NCI-H1048 (cell line): ENCODE results near the gene ATXN7L3.

Experiments
- DNase-seq: peaks from one replicate; lab custom pipeline; 2025; lab: John Stamatoyannopoulos, UW

The ATXN7L3 gene

DNA sequence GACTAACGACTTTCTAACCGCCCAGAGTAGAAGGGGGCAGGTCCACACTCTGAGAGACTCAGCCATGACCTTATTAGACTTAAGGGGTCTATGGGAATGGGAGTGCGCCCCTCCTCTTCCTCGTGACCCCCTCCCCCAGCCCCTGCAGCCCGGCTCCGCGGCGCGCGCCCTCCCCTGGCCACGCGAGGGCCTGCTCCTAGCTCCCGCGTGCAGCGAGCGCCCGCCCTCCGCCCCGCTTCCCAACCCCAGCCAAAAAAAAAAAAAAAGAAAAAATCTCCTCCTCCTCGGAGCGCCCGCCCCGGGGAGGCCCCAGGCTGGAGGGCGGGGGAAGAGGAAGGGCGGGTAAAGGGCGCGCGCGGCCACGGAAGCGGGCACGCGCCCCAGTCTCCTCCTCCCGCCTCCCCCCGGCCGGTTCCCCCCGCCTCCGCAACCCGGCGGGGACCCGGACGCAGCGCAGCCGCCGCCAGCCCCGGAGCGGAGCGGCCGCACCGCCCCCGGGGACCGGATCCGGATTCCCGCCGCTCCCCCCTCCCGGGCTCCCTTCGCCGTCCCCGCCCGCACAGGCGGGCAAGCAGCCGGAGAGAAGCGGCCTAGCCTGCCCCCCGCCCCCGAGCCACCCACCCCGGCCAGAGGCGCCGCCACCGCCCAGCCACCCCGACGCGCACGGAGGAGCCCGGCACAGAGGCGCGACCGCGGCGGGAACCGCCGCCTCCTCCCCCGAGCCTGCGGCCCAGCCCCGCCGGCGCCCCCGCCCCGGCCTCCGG is 18.8 kb upstream of the ATXN7L3 start:
- DNase-seq = peak; percentile 75

DNA sequence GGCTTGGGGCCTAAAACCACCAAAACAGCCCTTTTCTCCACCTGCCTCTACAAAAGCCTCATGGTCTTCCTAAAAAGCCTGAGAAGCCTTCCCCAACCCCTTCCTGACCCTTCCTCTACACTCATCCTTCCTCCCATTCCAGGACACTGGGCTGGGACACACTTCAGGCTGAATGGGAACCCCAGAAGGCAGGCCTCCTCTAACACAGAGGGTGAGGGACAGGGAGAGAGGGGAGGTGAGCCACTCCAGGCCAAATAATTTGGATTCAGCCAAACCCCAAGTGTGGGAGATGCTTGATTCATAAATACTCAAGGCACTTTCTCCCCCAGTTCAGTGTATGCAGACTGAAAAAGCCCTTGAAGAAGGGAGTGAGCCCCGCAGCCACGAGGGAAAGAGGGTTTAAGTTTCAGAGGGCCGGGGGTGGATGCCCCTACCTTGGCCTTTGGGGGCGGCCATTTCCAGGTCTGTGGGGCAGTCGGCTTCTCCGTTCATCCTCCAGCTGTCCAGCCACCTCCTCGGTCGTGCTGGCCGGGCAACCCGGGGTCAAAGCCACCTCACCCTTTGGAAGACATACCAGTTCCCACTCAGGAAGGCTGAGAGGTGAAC is 18.2 kb upstream of the ATXN7L3 start:
- no peak for DNase-seq

DNA sequence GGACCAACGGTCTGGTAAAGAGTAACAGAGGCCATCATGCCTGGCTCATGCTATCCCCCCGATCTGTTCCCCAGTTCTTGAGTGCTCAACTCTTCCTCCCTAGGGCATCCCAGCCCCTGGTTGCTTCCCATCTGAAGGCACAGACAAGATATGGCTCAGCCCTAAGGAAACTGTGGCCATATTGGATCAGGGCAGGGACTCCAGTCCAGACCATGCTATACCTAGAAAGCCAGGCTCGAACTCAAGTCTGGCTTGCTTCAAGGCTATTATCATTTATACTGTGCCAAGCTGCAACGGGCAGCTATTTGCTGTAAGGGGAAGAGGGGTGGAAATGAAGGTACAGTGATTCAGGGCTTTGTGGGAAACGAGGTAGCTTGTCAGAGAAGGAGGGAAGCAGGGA is 17.0 kb upstream of the ATXN7L3 start:
- no peak for DNase-seq

DNA sequence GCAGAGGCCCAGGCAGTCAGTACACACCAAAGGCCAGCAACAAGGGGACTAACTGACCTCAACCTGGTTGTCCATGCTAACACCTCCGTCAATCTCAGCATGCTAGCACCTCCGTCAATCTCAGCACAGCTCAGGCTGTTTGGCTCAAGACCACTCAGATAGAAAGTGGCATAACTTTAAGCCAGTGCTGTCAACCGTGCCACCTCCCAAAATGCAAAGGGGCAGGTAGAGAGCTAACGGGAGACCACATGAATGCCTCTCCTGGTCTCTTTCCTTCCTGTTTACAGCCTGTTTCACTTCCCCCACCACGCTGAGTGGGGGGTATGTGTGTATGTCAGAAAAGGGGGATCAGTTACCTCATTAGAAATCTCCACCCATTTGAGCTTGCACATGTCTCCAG is 16.5 kb upstream of the ATXN7L3 start:
- no peak for DNase-seq

DNA sequence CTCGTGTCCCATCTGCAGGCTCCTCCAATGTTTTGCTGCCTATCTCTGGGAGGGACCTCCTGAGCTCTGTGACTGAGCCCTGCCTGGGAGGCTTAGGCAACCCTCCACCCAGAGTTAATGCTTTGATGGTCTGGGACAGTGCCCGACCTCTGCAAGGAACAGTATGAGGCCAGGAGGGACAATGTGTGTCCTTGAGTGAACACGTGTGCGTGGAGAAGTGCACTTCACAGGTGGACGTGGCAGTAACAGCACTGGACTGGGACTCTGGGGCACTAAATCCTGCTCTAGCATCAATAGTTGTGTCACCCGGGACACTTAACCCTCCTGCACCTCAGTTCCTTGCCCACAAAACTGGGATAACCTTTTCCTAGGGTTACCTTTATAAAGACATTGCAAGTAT is 15.2 kb upstream of the ATXN7L3 start:
- DNase-seq = no peak

DNA sequence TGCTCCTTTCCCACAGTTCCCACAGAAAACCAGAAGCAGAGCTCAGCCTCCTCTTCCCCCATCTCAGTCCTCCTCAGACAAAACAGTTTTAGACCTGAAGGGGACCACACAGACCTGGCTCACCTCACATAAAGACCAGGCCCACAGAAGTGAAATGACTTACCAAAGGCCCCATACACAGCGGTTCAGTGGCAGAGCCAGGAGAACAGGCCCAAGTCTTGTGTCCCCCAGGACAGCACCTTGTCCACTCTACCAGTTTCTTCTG is 14.5 kb upstream of the ATXN7L3 start:
- DNase-seq = no peak

DNA sequence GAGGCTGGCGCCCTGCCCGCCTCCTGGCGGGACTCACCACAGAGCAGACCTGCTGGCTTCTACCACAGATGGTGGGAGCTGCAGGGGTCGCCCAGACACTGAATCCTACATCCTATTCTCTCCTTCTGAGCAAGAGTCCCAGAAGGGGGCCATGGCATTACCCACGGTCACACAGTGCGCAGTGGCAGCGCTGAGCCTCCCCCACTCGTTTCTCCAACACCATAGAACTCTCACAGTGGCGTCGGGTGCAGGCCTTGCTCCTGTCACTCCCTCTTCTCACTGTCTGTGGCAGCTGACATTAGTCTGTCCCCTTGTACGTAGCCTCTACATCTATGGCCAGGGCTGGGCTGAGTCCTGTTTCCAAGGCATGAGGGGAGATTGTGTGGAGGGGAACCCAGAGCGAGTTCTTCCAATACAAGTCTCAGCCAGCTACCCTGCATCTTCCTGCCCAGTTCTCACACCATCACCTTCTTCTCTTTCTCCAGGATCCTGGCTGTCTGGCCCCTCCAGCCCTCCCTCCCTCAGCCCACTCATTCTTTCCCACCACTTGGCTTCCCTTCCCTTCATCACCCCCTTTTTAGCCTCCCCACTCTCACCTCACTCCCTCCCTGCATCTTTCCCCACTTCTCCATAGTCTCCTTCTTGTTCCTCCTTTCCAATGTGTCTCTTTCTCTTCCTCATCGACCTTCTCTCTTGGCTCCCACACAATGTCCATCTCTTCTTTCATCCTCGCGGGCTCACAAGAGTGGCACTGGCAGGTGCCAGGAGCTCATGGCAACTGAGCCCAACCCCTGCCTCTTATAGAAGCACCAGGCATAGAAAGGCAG is 13.9 kb upstream of the ATXN7L3 start:
- DNase-seq = no peak

DNA sequence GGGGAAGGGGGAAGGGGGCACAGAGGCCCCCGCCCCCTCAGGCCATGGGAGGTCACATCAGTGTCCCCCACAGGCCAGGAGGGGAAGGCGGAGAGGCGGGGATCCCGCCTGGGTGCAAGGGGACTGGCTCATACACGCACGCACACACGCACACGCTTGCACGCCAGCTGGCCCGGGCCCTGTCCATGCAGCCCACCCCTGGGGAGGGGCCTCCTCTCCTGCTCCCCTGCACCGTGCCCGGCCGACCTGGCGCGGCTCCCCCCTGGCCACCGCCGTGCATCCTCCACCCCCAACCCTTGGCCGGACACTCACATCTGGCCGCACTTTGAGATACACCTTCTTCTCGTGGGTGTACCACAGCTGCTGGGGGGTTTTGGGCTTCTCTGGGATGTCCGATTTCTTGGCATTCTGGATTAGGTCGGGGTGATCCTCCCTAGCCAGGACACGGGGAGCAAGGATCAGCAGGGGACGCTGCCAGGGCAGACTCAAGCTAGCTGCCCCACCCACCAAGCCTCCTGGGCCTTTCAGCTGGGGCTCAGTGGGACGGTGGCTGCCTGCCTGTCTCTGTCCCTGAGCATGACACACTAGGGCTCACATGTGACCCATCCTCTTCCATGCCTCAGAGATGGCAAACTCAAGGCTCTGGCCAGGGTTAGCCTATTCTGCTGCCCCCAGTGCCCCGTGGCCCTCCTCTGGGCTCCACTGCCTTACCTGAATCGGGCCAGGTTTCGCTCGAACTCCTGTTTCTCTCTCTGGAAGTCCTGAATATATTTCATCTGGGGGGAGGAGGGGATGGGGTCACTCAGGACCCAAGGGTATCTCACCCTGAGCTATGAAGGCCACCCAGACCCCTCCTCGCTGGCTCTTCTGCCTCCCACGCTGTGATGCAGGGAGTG is 13.1 kb upstream of the ATXN7L3 start:
- DNase-seq = no peak

DNA sequence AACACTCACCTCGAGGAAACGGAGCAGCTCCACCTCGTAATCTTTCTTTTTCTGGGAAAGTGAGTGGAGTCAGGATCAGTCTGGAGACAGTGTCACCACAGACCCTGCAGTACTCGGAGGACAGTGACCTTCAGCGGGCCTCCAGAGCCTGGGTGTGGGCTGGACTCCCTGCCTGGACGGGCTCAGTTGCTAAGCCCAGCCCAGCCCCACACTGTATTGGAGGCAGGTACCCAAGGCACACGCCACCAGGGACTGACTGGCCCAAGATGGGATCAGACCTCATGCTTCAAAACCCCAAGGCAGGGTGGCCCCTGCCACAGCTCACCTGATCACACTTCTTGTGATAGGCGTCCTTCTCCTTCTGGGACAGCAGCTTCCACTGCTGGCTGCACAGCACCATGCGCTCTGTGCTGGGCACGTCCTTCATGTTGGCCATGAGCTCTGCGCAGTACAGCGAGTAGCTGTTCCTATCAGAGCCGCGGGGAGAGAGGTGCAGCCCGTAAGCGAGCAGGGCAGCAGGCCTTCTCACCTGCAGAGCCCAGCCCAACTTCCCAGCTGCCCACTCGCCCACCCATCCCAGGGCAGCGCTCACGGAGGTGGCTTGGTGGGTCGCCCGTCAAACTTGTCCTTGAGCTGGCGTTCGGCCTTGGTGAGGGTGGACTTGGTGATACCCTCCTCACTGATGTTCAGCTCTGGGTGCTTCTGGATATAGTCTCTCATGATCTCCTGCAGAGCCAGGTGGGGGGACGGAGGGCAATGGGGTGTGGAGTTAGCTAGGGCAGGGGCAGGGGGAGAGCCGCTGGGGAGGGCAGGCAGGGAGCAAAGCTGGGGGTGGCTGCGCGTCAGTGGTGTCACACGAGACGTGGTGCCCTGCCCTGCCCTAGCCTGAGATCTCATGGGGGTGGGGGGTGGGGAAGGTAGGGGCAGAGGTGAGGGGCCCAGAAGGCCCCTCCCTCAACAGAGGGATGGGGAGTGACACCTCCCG is 11.9 kb upstream of the ATXN7L3 start:
- no peak for DNase-seq

DNA sequence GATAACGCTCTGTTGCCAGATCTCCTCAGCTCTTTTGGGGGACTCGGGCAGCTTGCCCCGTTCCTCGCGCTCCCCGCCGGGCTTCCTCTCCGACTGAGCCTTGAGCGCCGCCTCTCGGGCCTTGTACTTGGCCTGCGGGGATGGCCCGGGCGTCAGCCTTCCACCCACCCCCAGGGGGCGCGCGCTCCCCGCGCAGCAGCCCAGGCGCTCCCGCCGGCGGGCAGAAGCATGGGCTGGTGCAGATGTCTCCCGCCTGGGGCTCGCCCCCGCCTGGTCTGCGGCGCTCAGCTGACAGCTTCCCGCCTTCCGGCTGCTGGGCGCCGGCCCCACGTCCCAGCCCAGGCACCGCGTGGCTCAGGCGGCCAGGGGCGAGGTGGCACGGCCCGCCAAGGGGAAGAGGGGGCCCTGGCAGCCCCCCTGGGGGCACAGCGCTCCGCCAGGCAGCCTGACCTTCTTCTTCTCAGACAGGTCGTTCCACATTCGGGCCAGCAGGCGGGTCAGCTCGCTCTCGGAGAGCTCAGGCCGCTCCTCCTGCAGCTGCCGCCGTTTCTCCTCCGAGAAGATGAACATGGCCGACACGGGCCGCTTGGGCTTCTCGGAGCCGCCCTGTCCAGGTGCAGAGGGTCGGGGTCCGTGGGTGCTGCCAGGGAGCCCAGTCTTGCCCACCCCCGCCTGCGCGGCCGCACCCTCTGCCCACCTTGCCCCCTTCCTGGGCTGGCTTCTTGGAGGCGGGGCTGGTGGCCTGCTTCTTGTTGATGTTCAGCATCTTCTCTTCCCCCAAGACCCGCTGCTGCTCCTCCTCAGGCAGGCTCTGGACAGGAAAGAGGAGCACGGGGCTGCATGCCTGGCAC is 10.9 kb upstream of the ATXN7L3 start:
- DNase-seq = no peak

DNA sequence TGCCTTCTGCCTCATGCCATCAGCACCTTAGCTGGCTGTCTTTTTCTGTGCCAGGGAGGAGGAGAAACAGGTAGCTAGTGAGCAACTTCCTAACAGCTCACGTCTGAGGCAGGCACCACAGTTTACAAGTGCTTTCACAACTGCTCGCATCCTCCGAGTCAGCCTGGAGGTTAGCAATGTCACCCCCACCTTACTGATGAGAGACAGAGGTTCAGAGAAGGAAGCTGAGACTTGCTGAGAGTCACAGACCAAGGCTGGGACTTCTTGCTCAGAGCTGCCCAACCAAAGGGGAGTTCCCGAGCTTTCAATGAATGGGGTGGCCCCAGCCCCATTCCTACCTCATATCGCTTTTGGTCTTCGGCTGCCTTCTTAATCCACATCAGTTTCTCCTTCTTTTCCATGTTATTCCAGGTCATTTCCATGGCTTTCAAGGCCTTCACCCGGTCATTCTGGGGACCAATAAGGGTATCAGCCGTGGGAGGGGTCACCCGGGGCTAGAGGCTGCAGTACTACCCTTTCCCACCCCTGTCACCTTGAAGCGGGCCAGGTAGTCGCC is 10.2 kb upstream of the ATXN7L3 start:
- DNase-seq = no peak

DNA sequence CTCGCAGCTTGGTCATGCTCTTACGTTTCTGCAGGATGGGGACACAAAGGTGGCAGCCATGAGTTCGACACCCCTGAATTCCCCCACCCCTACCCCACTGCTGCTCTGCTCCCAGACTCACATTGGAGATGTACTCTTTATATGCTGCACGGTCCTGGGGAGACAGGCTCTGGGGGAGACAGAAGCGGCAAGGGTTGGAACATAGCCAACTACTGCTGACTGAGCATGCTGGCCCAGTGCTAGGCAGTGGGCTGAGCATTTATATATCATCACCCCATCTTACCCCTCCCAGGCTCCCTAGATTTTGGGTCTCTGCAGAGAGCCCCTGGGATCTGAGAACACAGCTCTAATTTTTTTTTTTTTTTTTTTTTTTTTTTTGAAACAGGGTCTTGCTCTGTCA is 8.1 kb upstream of the ATXN7L3 start:
- DNase-seq = no peak

DNA sequence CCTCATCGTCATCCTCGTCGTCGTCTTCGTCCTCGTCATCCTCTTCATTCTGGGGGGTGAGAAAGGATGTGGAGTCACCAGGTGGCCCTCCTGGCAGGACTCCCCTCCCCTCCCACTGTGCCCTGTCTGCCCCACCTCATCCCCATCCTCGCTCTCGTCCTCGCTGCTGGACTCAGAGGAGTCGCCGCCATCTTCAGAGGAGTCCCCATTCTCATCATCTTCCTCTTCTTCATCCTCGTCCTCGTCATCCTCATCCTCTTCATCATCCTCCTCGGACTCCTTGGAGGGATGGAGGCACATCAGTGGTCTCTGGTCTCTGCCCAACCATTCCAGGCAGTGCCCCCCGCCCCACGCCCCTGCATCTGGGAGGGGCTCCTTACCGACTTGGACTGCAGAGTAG is 7.6 kb upstream of the ATXN7L3 start:
- no peak for DNase-seq

DNA sequence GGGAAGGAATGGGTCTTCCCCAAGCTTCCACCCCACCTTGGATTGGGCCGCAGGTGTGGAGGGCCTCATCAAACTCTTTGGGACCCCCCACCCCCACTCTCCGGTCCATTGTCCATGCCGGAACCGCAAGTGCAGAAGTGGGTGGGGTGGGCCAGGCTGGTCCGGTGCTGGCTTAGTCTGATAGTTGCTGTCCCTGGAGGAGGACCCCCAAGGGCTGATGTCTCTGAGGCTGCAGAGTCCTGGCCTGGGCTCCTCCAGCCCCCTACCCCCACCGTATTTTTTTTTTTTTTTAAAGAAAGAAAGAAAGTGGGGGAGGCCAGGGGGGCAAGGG is 7.1 kb upstream of the ATXN7L3 start:
- no peak for DNase-seq

DNA sequence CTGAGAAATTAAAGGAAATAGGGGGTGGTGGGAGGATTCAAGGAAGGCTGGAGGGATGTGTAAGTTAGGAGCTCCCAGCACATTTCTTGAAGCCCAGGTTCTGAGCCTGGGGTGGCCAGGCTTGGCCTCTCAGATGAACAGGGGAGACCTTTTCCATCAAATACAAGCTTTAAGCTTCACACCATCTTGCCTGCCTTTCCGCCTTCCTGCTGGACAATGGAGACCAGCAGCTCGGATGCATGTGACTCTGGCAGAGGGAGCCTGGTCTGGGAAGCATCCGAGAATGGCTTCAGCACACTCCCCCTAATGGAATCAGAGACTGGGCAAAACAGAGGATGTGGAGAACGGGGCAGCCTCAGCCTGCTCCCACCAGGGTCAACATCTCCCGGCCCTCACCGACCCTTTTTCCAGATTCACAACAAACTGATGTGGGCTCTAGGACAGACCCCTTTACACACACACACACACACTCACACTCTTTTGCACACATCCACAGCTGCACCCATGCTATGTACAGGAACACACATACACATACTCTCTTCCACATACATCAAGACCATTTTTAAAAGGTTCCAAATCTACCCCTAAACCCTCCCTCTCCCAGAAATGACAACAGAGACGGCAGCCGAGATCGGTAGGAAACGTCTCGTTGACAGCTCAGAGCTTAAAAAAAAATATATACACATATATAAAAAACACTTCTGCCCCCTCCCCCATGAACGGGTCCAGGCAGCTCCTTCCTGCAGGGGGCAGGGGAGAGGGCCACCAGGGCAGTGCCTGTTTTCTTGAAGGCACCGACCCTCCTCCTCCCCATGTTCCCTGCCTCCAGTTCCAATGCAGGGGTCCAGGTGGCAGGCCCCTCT is 6.5 kb upstream of the ATXN7L3 start:
- no peak for DNase-seq

DNA sequence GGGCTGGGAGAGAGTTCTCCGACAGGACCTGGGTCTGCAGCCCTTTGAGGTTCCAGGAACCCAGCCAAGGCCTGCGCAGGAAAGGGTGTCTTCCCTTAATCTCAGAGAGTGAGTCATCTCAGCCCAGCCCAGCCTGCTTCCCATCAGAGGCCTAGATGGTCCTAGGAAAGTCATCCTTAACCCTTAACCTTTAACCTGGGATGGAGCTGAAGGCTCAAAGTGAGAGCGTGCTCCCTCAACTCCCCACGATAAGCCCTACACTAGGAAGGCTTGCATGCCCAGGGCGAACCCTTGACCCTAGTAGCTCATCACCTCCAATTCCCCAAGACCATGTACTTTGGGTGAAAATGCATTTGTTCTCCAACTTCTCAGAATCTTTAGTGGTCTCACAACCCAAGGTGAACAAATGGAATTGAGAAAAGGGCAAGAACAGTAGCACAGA is 4.8 kb upstream of the ATXN7L3 start:
- DNase-seq = no peak

DNA sequence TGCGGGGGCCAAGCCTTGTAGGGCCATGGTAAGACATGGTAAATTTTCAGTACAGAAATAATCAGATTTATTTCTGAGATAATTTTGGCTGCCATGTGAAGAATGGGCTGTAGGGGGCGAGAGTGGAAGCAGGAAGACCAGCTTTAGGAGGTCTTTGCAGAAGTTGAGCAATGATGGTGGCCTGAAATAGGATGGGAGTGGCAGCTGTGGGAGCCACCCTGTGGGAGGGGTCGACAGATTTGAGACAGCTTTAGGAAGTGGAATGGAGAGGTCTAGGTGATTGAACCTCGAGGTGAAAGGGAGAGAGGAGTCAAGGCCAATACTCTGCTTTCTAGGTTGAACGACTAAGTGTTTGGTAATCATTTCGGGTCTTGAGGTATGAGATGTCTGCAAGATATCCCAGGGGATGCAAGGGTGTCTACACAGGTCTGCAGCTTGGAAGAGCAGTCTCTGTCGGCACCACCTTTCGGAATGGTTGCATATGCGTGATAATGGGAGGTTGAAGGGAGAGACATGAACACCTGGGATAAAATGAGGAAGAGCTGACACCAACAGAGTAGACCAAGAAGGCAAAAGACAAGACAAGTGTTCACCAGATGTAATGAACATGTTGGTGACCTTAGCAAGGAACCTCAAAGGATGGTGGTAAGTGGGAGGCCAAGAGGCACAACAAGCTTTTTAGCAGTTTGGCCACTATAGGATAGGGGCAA is 4.2 kb upstream of the ATXN7L3 start:
- peak; percentile 61 for DNase-seq

DNA sequence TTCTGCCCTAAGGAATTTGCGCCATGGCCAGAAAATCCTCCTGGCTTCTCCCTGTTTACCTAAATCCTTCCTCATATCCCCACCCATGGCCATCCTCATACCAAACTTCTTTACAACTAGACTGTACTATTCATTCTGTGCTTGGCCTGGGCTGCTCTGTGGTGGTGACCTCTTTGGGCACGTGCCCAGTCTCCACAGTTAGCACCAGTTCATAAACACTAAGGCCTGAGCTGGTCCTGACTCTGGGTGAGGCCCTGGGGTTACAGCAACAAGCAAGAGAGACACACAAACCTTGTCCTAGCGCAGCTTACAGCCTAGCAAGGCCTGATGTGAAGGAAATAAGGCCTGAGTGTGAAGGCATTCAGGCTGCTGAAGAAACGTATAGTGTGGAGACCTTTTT is 3.1 kb upstream of the ATXN7L3 start:
- no peak for DNase-seq
